Adrenal gland (tissue), 12 donors: ENCODE data around the gene SUCLG2. TPM values are rescaled to one million over a fixed set of nuclear protein-coding genes. Genes with fewer than 3 reads are reported as not detected.

Experiments
- DNase-seq, 7 donors: peaks; one replicate each; pipeline ENCODE4 v3.0.0-alpha.2; 2019 to 2020
- H3K27ac ChIP-seq, 5 donors: fragments of 200-600 bp; sonication (generic) in 4 of 5; 1 replicate in 3 of 5; 2 replicates in 2 of 5; pipeline versions ENCODE4 v1.5.1 to v1.8.0; 2016 to 2020; ENCODE audit warnings: mild to moderate bottlenecking in 1 of 5
- H3K27me3 ChIP-seq: fragments of 200-600 bp; 2 replicates; pipeline ENCODE4 v1.8.0; 2021
- H3K36me3 ChIP-seq, 2 donors: fragments of 200-600 bp; replicated peaks in 1 of 2; 1 replicate in 1 of 2; 2 replicates in 1 of 2; pipeline versions ENCODE4 v1.5.1 to v1.8.0; 2018 to 2022
- H3K4me1 ChIP-seq, 2 donors: fragments of 200-600 bp; replicated peaks in 1 of 2; 1 replicate in 1 of 2; 2 replicates in 1 of 2; pipeline versions ENCODE4 v1.5.1 to v1.8.0; 2018 to 2021
- H3K4me3 ChIP-seq, 4 donors: fragments of 200-600 bp; sonication (generic) in 3 of 4; one replicate each; pipeline ENCODE4 v1.5.1; 2016 to 2018
- H3K9me3 ChIP-seq, 3 donors: fragments of 200-600 bp; sonication (generic) in 1 of 3; replicated peaks in 1 of 3; 1 replicate in 2 of 3; 2 replicates in 1 of 3; pipeline versions ENCODE4 v1.5.1 to v1.8.0; 2016 to 2021
- POLR2A ChIP-seq, 2 donors: fragments of 450-650 bp; IDR thresholded peaks; one replicate each; pipeline ENCODE4 v1.6.1; 2017; ENCODE audit warnings: antibody characterized with exemption in 2 of 2, mild to moderate bottlenecking in 2 of 2, moderate library complexity in 1 of 2
- WGBS, 4 donors: extraction: QIAGEN DNeasy Blood & Tissue Kit in 2 of 4; methylation state at CpG; one replicate each; pipeline versions ENCODE4 v1.1.5 to v1.1.7; 2013 to 2017; 5-methylcytosine and 5-hydroxymethylcytosine counted together
- intact Hi-C, 2 donors: fragments of 100-400 bp; cut with DNase I; formaldehyde crosslinking; loops; one replicate each; pipeline versions ENCODE4 v1.14.1 to v1.15.0; 2022 to 2023
- polyA plus RNA-seq, 3 donors: library from polyadenylated mRNA; stranded (reverse); fragments of 200-250 nt in 2 of 3; fragments of 350-450 nt in 1 of 3; fragmentation: Illumina TruSeq in 1 of 3; extraction: RNeasy Lipid Tissue Mini Kit (QIAGEN cat#74804) in 1 of 3; gene quantifications; one replicate each; pipeline ENCODE4 v1.2.3, GENCODE V29; 2013 to 2014
- total RNA-seq, 9 donors: library from RNA; depleted of rRNA in 4 of 9; stranded (reverse); fragments of >200 nt in 4 of 9; fragments of 120-200 nt in 1 of 9; fragmentation: NEBNext Ultra II Directional in 1 of 9; extraction: Animal tissue kit (Norgen Biotek cat#: 25700) in 1 of 9; gene quantifications; one replicate each; pipeline versions ENCODE4 v1.1.0 to v1.2.4, GENCODE V29; 2013 to 2023
- TF ChIP-seq, protein P1 (sequence below), 6 experiments: fragments of 450-650 bp in 4 of 6; fragments of 200-600 bp in 2 of 6; sonication (generic) in 1 of 6; IDR thresholded peaks; 1 replicate in 5 of 6; 2 replicates in 1 of 6; pipeline versions ENCODE4 v1.5.1 to v1.8.0; 2016 to 2021; ENCODE audit warnings: antibody characterized with exemption in 6 of 6, mild to moderate bottlenecking in 2 of 6, moderate library complexity in 1 of 6
- donor health status: healthy with polysubstance abuse.
- donor health status: Bipolar disorder and iron deficiency.
- donor health status: DM: yes; HTN: yes; CAD: no.
- donor health status: DM: no; HTN: no; CAD: no.
- donor health status: DM: no; HTN: no; CAD: no.
- donor health status: DM: yes; HTN: yes; CAD: no.

SUCLG2 gene
- total and polyA plus RNA-seq, 12 donors = 24.4 to 115 (median 69.6) TPM

DNA sequence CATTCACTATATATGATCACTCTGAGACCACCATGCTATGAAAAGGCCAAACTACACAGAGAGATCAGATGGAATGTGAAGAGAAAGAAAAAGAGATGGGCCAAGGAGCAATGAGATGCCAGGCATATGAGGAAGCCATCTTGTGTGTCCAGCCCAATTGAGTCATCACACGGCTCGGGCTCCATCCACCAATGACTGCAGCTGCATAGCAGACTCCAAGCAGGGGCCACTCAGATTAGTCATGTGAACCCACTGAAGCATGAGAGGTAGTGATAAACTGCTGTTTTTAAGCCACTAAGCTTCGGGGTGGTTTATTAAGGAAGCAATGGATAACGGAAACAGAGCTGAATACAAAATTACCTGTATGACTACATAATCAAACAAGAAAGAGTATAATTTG is 185.9 kb downstream of the SUCLG2 start:
- WGBS, 4 donors = 96 to 98% (median 97%) methylated on average over 4 of the region's 4 CpGs
- Histone ChIP-seq H3K9me3 (no peaks in the 10 kb centered on the region), H3K36me3 (no peaks in the 10 kb centered on the region), H3K4me1 (no peaks in the 10 kb centered on the region), H3K27me3 (no peaks in the 10 kb centered on the region), H3K27ac (no peak overlapping the region), H3K4me3 (no peak overlapping the region)
- no peak for TF ChIP-seq POLR2A (IDR thresholded peaks at IDR 0.05)
- TF ChIP-seq, protein P1, sequence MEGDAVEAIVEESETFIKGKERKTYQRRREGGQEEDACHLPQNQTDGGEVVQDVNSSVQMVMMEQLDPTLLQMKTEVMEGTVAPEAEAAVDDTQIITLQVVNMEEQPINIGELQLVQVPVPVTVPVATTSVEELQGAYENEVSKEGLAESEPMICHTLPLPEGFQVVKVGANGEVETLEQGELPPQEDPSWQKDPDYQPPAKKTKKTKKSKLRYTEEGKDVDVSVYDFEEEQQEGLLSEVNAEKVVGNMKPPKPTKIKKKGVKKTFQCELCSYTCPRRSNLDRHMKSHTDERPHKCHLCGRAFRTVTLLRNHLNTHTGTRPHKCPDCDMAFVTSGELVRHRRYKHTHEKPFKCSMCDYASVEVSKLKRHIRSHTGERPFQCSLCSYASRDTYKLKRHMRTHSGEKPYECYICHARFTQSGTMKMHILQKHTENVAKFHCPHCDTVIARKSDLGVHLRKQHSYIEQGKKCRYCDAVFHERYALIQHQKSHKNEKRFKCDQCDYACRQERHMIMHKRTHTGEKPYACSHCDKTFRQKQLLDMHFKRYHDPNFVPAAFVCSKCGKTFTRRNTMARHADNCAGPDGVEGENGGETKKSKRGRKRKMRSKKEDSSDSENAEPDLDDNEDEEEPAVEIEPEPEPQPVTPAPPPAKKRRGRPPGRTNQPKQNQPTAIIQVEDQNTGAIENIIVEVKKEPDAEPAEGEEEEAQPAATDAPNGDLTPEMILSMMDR (IDR thresholded peaks at IDR 0.05) = no peak
- no peak for DNase-seq
- intact Hi-C loops = no loop called here

DNA sequence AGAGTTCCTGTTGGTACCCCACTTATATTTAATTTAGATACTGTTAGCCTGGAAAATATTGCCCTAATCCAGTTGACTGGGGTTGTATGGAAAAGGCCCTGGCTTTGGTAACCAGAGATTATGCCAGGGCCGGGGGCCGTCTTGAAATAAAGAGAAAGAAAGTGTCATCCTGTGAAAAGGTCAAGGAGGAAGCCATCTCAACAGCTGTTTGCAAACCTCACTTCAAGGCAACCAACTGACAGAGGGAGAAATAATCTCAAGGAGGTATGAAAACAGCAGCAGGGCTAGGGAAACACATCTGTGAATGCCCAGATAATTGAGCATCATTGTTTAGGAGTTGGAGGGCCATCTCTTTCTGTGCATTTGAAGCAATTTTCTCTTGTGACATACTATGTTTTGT is 190.8 kb downstream of the SUCLG2 start:
- TF ChIP-seq, protein P1 (IDR thresholded peaks at IDR 0.05) = no peak
- no peak for TF ChIP-seq POLR2A (IDR thresholded peaks at IDR 0.05)
- Histone ChIP-seq H3K9me3 (no peaks in the 10 kb centered on the region), H3K27me3 (no peaks in the 10 kb centered on the region), H3K4me1 (no peaks in the 10 kb centered on the region), H3K27ac (no peak overlapping the region), H3K36me3 (no peaks in the 10 kb centered on the region), H3K4me3 (no peak overlapping the region)
- 34 to 50% (median 44%) methylated on average over 2 of the region's 2 CpGs for WGBS, 4 donors
- no peak for DNase-seq
- intact Hi-C loops = no loop called here

DNA sequence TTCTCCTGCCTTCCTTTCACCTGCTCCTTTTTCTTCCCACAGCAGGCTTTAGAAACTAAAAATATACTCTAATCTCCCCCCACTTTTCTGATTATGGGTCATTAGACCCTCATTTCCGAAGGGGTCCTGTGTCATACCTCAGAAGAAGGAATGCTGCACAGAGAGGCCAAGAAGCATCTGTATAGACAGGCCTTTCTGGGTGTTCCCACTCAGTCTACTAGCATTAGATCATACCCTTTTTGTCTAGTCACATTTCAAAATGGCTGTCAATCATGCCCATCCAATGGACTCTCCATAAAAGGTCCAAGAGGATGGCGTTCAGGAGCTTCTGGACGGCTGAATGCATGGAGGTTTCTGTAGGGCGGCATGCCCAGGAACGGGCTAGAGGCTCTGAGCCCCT is 192.2 kb downstream of the SUCLG2 start:
- H3K36me3 ChIP-seq = no peaks in the 10 kb centered on the region
- no peaks in the 10 kb centered on the region for H3K4me1 ChIP-seq
- DNase-seq = no peak
- H3K27me3 ChIP-seq = no peaks in the 10 kb centered on the region
- TF ChIP-seq, protein P1 (IDR thresholded peaks at IDR 0.05) = no peak
- no peak for TF ChIP-seq POLR2A (IDR thresholded peaks at IDR 0.05)
- no peaks in the 10 kb centered on the region for H3K9me3 ChIP-seq
- no peak overlapping the region for H3K27ac ChIP-seq
- no peak overlapping the region for H3K4me3 ChIP-seq
- whole genome bisulfite sequencing, 4 donors = 94 to 99% (median 96%) methylated on average over 3 to 5 of the region's 5 CpGs
- intact Hi-C loops = no loop called here

DNA sequence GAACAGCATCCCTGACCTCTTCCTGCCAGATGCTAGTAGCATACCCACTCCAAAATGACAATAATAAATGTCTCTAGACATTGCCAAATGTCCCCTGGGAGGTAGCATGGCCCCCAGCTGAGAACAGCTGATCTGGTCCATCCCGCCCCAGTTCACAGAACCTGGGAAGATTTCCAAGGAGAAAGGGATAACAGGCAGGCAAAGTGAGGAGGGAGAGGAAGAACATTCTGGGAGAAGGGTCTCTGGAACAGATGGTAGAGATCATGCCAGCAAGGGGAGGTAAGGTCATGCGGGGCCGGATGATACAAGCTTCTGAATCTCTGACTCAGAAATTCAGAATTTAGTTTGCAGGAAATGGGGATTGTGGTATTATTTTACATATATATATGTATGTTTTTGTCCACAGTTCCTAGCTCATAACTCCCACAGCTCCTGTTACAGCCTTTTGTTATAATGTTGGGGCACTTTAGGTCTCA is 192.7 kb downstream of the SUCLG2 start:
- no peaks in the 10 kb centered on the region for H3K27me3 ChIP-seq
- no peak for DNase-seq
- H3K27ac ChIP-seq = no peak overlapping the region
- WGBS, 4 donors = 67 to 83% (median 83%) methylated on average over 3 of the region's 3 CpGs
- no peaks in the 10 kb centered on the region for H3K9me3 ChIP-seq
- no peaks in the 10 kb centered on the region for H3K4me1 ChIP-seq
- no peak overlapping the region for H3K4me3 ChIP-seq
- intact Hi-C loops = no loop called here
- TF ChIP-seq, protein P1 (IDR thresholded peaks at IDR 0.05) = no peak
- H3K36me3 ChIP-seq = no peaks in the 10 kb centered on the region
